Activated T-helper 17 cell treated with anti-CD3 and anti-CD28 coated beads, Interleukin-2, amount 50 U/mL, for 72 hours (primary cell): ENCODE results near the gene CNOT4. TPM values are rescaled to one million over a fixed set of nuclear protein-coding genes. Genes with fewer than 3 reads are reported as not detected.
A peak's percentile ranks its signal among the peaks of the same experiment; 100 is the strongest.
"Not testable (repeated sequence)": the region's sequence is repeated elsewhere in the genome, so short reads cannot be mapped to it uniquely, and the experiment has no call there.

ENCODE experiments used
- ATAC-seq: fragments of 150-1000 bp; cut with Tn5 transposase; replicated peaks from 2 replicates; pipeline ENCODE4 v1.10.0; 2021; ENCODE audit warnings: mild to moderate bottlenecking, moderate library complexity
- H3K27ac Mint-ChIP-seq: one replicate; pipeline ENCODE4 v1.8.0; 2022; ENCODE audit warnings: mixed read lengths
- H3K27me3 Mint-ChIP-seq: one replicate; pipeline ENCODE4 v1.8.0; 2022; ENCODE audit warnings: mixed read lengths
- H3K36me3 Mint-ChIP-seq: one replicate; pipeline ENCODE4 v1.8.0; 2022; ENCODE audit warnings: low read depth, mild to moderate bottlenecking, mixed read lengths
- H3K4me1 Mint-ChIP-seq: one replicate; pipeline ENCODE4 v1.8.0; 2022; ENCODE audit warnings: mixed read lengths
- H3K4me3 Mint-ChIP-seq: one replicate; pipeline ENCODE4 v1.8.0; 2022; ENCODE audit warnings: mild to moderate bottlenecking, mixed read lengths
- H3K9me3 Mint-ChIP-seq: one replicate; pipeline ENCODE4 v1.8.0; 2022; ENCODE audit warnings: mixed read lengths
- total RNA-seq, 2 donors: library from RNA; stranded (reverse); gene quantifications; one replicate each; pipeline ENCODE4 v1.2.3, GENCODE V29; 2022

Gene CNOT4
- total RNA-seq, 2 donors from 2014 or later, result 20.1 to 28.1 TPM

- no peaks in the 10 kb centered on the region for H3K4me1 Mint-ChIP-seq
- ATAC-seq, result no peak
- peaks cover 3% of the 10 kb centered on the region for H3K27me3 Mint-ChIP-seq
- H3K4me3 Mint-ChIP-seq, result no peak overlapping the region
- H3K27ac Mint-ChIP-seq, result no peak overlapping the region
- no peaks in the 10 kb centered on the region for H3K36me3 Mint-ChIP-seq
- H3K9me3 Mint-ChIP-seq, result no peaks in the 10 kb centered on the region
These were observed 13.2 kb upstream of the CNOT4 start for GRCh38 chr7:135523146-135523545.

- no peaks in the 10 kb centered on the region for H3K36me3 Mint-ChIP-seq
- no peak overlapping the region for H3K27ac Mint-ChIP-seq
- peaks cover 3% of the 10 kb centered on the region for H3K27me3 Mint-ChIP-seq
- no peaks in the 10 kb centered on the region for H3K9me3 Mint-ChIP-seq
- no peak overlapping the region for H3K4me3 Mint-ChIP-seq
- no peaks in the 10 kb centered on the region for H3K4me1 Mint-ChIP-seq
- no peak for ATAC-seq
These were observed 12.6 kb upstream of the CNOT4 start for GRCh38 chr7:135522509-135522908.

GRCh38 chr7:135519871-135520270 lies 10.0 kb upstream of the CNOT4 start:
- H3K4me1 Mint-ChIP-seq, result no peaks in the 10 kb centered on the region
- no peaks in the 10 kb centered on the region for H3K9me3 Mint-ChIP-seq
- H3K36me3 Mint-ChIP-seq, result no peaks in the 10 kb centered on the region
- H3K4me3 Mint-ChIP-seq, result no peak overlapping the region
- no peak for ATAC-seq
- H3K27ac Mint-ChIP-seq, result no peak overlapping the region
- H3K27me3 Mint-ChIP-seq, result no peaks in the 10 kb centered on the region

- no peak overlapping the region for H3K4me3 Mint-ChIP-seq
- H3K36me3 Mint-ChIP-seq, result no peaks in the 10 kb centered on the region
- H3K9me3 Mint-ChIP-seq, result no peaks in the 10 kb centered on the region
- no peaks in the 10 kb centered on the region for H3K4me1 Mint-ChIP-seq
- H3K27ac Mint-ChIP-seq, result no peak overlapping the region
- no peaks in the 10 kb centered on the region for H3K27me3 Mint-ChIP-seq
- ATAC-seq, result no peak
These were observed 9.4 kb upstream of the CNOT4 start for GRCh38 chr7:135519233-135519688.

- Mint-ChIP-seq H3K4me3 (no peak overlapping the region), H3K27ac (no peak overlapping the region), H3K36me3 (no peaks in the 10 kb centered on the region), H3K27me3 (no peaks in the 10 kb centered on the region), H3K4me1 (no peaks in the 10 kb centered on the region), H3K9me3 (no peaks in the 10 kb centered on the region)
- no peak for ATAC-seq
These were observed 8.8 kb upstream of the CNOT4 start for GRCh38 chr7:135518748-135519147.

GRCh38 chr7:135517060-135517459 lies 7.2 kb upstream of the CNOT4 start:
- no peaks in the 10 kb centered on the region for H3K9me3 Mint-ChIP-seq
- ATAC-seq, result no peak
- no peak overlapping the region for H3K27ac Mint-ChIP-seq

GRCh38 chr7:135514856-135515255 lies 5.0 kb upstream of the CNOT4 start:
- Mint-ChIP-seq H3K27me3 (no peaks in the 10 kb centered on the region), H3K4me3 (no peak overlapping the region), H3K36me3 (no peaks in the 10 kb centered on the region), H3K4me1 (no peaks in the 10 kb centered on the region), H3K27ac (no peak overlapping the region), H3K9me3 (no peaks in the 10 kb centered on the region)
- no peak for ATAC-seq

More at GRCh38 chr7:135517060-135517459, 7.2 kb upstream of the CNOT4 start:
- Mint-ChIP-seq H3K36me3 (no peaks in the 10 kb centered on the region), H3K4me3 (no peak overlapping the region), H3K4me1 (no peaks in the 10 kb centered on the region), H3K27me3 (no peaks in the 10 kb centered on the region)

- peak; percentile 21 for ATAC-seq
- Mint-ChIP-seq H3K27me3 (no peaks in the 10 kb centered on the region), H3K27ac (no peak overlapping the region), H3K36me3 (peaks cover 2% of the 10 kb centered on the region), H3K9me3 (no peaks in the 10 kb centered on the region), H3K4me3 (no peak overlapping the region), H3K4me1 (no peaks in the 10 kb centered on the region)
These were observed 2.4 kb upstream of the CNOT4 start for GRCh38 chr7:135512135-135512887.

DNA sequence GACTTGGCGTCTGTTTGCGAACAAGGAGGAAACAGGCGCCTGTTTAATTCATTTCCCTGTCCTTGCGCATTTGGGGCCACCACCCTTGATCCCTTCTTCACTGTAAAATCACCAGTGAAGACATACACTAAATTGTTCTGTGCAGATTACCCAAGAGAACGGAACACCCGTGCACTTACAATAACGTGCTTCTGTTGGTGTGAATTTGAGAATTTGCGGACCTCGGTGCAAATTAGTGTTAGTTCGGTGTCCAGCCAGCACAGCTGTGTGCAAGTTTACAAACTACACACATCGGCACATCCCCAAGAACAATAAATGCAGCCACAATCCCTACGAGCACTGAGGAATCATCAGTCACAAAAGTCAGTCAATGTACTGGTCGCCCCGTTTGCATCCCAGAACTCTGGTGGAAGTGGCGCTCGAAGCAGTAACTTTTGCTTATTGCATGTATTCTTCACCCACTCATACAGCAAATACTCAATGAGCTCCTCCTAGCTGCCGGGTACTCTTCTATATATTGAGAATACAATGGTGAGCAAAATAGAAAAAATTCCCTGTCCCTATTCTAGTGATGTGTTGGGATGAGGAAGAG lies 786 bp upstream of the CNOT4 start:
- ATAC-seq, result no peak
- Mint-ChIP-seq H3K4me1 (no peaks in the 10 kb centered on the region), H3K27me3 (no peaks in the 10 kb centered on the region), H3K27ac (no peak overlapping the region), H3K4me3 (no peak overlapping the region), H3K9me3 (no peaks in the 10 kb centered on the region), H3K36me3 (peaks cover 7% of the 10 kb centered on the region)

DNA sequence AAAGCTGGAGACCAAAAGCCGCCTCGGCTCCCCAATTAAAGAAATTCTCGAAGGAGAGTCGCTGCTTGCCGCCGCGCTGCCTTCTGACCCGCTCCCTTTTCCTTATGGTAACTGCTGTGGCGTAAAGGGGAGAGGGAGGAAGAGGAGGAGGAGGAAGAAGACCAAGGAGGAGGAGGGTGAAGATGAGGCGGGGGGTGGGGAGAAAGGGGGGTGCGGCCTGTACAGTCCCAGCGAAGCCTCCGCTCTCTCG lies 388 bp downstream of the CNOT4 start:
- Mint-ChIP-seq H3K27ac (no peak overlapping the region), H3K4me3 (no peak overlapping the region), H3K9me3 (no peaks in the 10 kb centered on the region), H3K27me3 (no peaks in the 10 kb centered on the region), H3K4me1 (no peaks in the 10 kb centered on the region), H3K36me3 (peaks cover 7% of the 10 kb centered on the region)
- no peak for ATAC-seq

DNA sequence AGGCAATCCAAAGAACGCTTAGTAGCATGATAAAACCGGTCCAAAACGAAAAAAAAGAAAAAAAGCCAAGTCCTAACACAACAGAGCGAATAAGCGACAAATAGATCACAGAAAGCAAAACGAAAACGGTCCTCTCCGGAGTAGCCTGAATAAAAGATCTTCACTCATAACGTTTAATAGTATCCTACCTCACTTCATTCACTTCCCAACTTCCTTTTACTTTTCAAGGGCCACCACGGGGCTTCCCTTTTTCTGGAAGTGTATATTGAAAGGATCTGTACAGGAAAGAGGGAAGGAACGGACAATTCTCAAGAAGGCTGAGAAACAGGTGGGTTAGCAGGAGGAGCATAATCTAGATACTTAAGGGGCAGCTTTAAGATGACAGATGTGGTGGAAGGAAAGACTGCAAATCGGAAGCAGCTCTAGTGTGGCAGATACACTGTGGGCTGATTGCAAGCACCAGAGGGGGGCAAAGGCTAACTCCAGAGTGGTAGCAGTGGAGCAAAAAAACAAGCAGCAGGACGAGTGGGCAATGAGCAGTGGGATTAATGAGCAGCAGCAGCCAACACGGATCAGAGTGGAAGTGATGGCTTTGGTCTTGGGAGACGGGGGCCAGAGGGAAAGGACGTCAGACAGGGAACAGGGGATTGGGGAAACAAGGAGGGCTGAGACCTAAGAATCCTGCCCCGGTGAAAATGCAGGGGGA lies 866 bp downstream of the CNOT4 start:
- H3K27me3 Mint-ChIP-seq, result no peaks in the 10 kb centered on the region
- peaks cover 7% of the 10 kb centered on the region for H3K36me3 Mint-ChIP-seq
- no peak overlapping the region for H3K4me3 Mint-ChIP-seq
- peak; percentile 16 for ATAC-seq
- H3K9me3 Mint-ChIP-seq, result no peaks in the 10 kb centered on the region
- H3K4me1 Mint-ChIP-seq, result no peaks in the 10 kb centered on the region
- H3K27ac Mint-ChIP-seq, result no peak overlapping the region

DNA sequence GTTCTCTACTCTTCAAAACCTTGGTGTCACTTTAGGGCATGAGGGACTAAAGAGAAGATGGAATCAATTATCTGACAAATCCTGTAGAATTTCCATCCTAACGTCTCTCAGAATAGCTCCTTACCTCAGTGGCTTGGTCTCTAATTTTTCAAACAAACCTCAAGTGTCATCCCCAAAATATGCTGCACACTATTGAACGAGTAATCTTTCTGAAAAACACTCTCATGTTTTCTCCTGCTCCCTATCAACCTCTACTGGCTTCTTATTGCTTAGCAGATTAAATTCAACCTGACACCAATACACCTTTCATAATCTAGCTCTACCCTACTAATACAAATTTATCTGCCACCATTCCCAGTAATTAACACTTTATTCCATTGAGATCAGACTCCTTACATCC lies 8.5 kb downstream of the CNOT4 start:
- ATAC-seq, result no peak
- Mint-ChIP-seq H3K27ac (no peak overlapping the region), H3K4me3 (no peak overlapping the region), H3K36me3 (peaks cover 2% of the 10 kb centered on the region), H3K9me3 (no peaks in the 10 kb centered on the region), H3K27me3 (no peaks in the 10 kb centered on the region), H3K4me1 (peaks cover 24% of the 10 kb centered on the region)

- Mint-ChIP-seq H3K27ac (no peak overlapping the region), H3K27me3 (no peaks in the 10 kb centered on the region), H3K4me3 (no peak overlapping the region), H3K9me3 (no peaks in the 10 kb centered on the region), H3K36me3 (peaks cover 5% of the 10 kb centered on the region), H3K4me1 (peaks cover 27% of the 10 kb centered on the region)
- no peak for ATAC-seq
These were observed 10.1 kb downstream of the CNOT4 start for GRCh38 chr7:135499818-135500217.

GRCh38 chr7:135497161-135497560 lies 12.7 kb downstream of the CNOT4 start:
- peak overlapping the region; percentile 0 for H3K27ac Mint-ChIP-seq
- H3K36me3 Mint-ChIP-seq, result peaks cover 11% of the 10 kb centered on the region
- not testable (repeated sequence) for H3K27me3 Mint-ChIP-seq, H3K4me3 Mint-ChIP-seq, ATAC-seq, H3K9me3 Mint-ChIP-seq
- H3K4me1 Mint-ChIP-seq, result peaks cover 33% of the 10 kb centered on the region

DNA sequence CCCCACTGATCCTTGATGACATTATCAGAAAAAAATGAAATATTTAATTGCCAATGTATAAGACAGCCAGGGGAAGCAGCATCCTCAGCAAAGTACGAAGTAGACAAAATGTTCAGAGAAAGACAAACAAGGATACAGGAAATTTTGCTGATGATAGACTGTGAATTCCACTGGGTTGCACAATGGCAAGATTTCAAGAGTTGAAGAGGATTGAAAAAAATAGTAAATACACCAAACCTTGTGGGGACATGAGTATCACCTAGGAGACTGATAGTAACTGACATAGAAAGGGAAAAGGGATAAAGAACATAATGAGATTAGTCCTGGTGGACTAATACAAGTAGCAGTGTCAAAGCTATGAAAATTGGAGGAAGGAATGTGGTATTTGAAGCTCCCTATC lies 16.5 kb downstream of the CNOT4 start:
- Mint-ChIP-seq H3K36me3 (peaks cover 11% of the 10 kb centered on the region), H3K27ac (no peak overlapping the region), H3K9me3 (no peaks in the 10 kb centered on the region), H3K4me3 (no peak overlapping the region), H3K4me1 (peaks cover 21% of the 10 kb centered on the region), H3K27me3 (no peaks in the 10 kb centered on the region)
- no peak for ATAC-seq
